HG02938 (cell line): ENCODE results near the gene ATP13A1.
"Not testable (repeated sequence)": the region's sequence is repeated elsewhere in the genome, so short reads cannot be mapped to it uniquely, and the experiment has no call there.

Source experiments
- ATAC-seq: cut with Tn5 transposase; IDR thresholded peaks from one replicate; pipeline ENCODE4 v1.9.1; 2021; ENCODE audit warnings: mild to moderate bottlenecking, moderate library complexity; ENCODE audit not compliant: unreplicated experiment

Gene ATP13A1

GRCh38 chr19:19665420-19665948, 2.0 kb upstream of the ATP13A1 start:
- not testable (repeated sequence) for ATAC-seq

GRCh38 chr19:19662871-19663255, 613 bp downstream of the ATP13A1 start:
- peak; percentile 18 for ATAC-seq

GRCh38 chr19:19662344-19662743, 1.1 kb downstream of the ATP13A1 start:
- no peak for ATAC-seq

- peak; percentile 33 for ATAC-seq
Observed at GRCh38 chr19:19661675-19662251, 1.7 kb downstream of the ATP13A1 start.

- ATAC-seq, result no peak
Observed at GRCh38 chr19:19661141-19661674, 2.3 kb downstream of the ATP13A1 start.

- no peak for ATAC-seq
Observed at GRCh38 chr19:19659646-19660245, 3.7 kb downstream of the ATP13A1 start.

- no peak for ATAC-seq
Observed at GRCh38 chr19:19657397-19657783, 6.1 kb downstream of the ATP13A1 start.

GRCh38 chr19:19656451-19657396, 6.8 kb downstream of the ATP13A1 start:
- ATAC-seq, result no peak

- no peak for ATAC-seq
Observed at GRCh38 chr19:19655641-19656343, 7.7 kb downstream of the ATP13A1 start.

GRCh38 chr19:19655051-19655594, 8.4 kb downstream of the ATP13A1 start:
- ATAC-seq, result no peak

GRCh38 chr19:19654441-19654840, 9.0 kb downstream of the ATP13A1 start:
- no peak for ATAC-seq

GRCh38 chr19:19653597-19654147, 9.8 kb downstream of the ATP13A1 start:
- no peak for ATAC-seq

GRCh38 chr19:19652482-19653295, 10.8 kb downstream of the ATP13A1 start:
- no peak for ATAC-seq

GRCh38 chr19:19651076-19651475, 12.4 kb downstream of the ATP13A1 start:
- ATAC-seq, result no peak

- ATAC-seq, result no peak
Observed at GRCh38 chr19:19650331-19650730, 13.1 kb downstream of the ATP13A1 start.

- no peak for ATAC-seq
Observed at GRCh38 chr19:19649580-19649995, 13.9 kb downstream of the ATP13A1 start.

GRCh38 chr19:19649155-19649554, 14.3 kb downstream of the ATP13A1 start:
- no peak for ATAC-seq

GRCh38 chr19:19647037-19647835, 16.2 kb downstream of the ATP13A1 start:
- ATAC-seq, result no peak
